NOMO-1 (cell line): ENCODE results near the gene FOXA1.

Experiments used
- DNase-seq, 2 experiments: peaks; one replicate each; lab custom pipeline; 2025; ENCODE audit not compliant: unreplicated experiment in 2 of 2; lab: John Stamatoyannopoulos, UW

The FOXA1 gene

GRCh38 chr14:37590428-37591139 lies 4.5 kb downstream of the FOXA1 start:
- no peak for DNase-seq

- no peak for DNase-seq
Observed at GRCh38 chr14:37589715-37590427, 5.2 kb downstream of the FOXA1 start.

GRCh38 chr14:37588956-37589714 lies 5.9 kb downstream of the FOXA1 start:
- no peak for DNase-seq

- DNase-seq = no peak
Observed at GRCh38 chr14:37588667-37588955, 6.4 kb downstream of the FOXA1 start.

- DNase-seq = no peak
Observed at GRCh38 chr14:37587881-37588666, 7.0 kb downstream of the FOXA1 start.

- no peak for DNase-seq
Observed at GRCh38 chr14:37587131-37587803, 7.8 kb downstream of the FOXA1 start.

GRCh38 chr14:37586797-37587130 lies 8.3 kb downstream of the FOXA1 start:
- no peak for DNase-seq

GRCh38 chr14:37585971-37586796 lies 8.9 kb downstream of the FOXA1 start:
- DNase-seq = no peak

- DNase-seq = no peak
Observed at GRCh38 chr14:37585101-37585511, 9.9 kb downstream of the FOXA1 start.

- no peak for DNase-seq
Observed at GRCh38 chr14:37584211-37585100, 10.6 kb downstream of the FOXA1 start.

- no peak for DNase-seq
Observed at GRCh38 chr14:37583358-37584210, 11.5 kb downstream of the FOXA1 start.

- DNase-seq = no peak
Observed at GRCh38 chr14:37580146-37580545, 14.9 kb downstream of the FOXA1 start.

- no peak for DNase-seq
Observed at GRCh38 chr14:37579274-37579673, 15.8 kb downstream of the FOXA1 start.

GRCh38 chr14:37573356-37573755 lies 21.7 kb downstream of the FOXA1 start:
- DNase-seq = no peak

- no peak for DNase-seq
Observed at GRCh38 chr14:37571391-37571790, 23.7 kb downstream of the FOXA1 start.

GRCh38 chr14:37569729-37570128 lies 25.3 kb downstream of the FOXA1 start:
- no peak for DNase-seq

- no peak for DNase-seq
Observed at GRCh38 chr14:37566811-37567371, 28.2 kb downstream of the FOXA1 start.

- DNase-seq = no peak
Observed at GRCh38 chr14:37565550-37565949, 29.5 kb downstream of the FOXA1 start.
